NCI-H187 treated with DMSO at 0.1 percent for 48 hours (cell line): ENCODE measurements around the gene ANO3.

Experiments
- DNase-seq: peaks from one replicate; lab custom pipeline; 2025; lab: John Stamatoyannopoulos, UW

Gene ANO3

DNA sequence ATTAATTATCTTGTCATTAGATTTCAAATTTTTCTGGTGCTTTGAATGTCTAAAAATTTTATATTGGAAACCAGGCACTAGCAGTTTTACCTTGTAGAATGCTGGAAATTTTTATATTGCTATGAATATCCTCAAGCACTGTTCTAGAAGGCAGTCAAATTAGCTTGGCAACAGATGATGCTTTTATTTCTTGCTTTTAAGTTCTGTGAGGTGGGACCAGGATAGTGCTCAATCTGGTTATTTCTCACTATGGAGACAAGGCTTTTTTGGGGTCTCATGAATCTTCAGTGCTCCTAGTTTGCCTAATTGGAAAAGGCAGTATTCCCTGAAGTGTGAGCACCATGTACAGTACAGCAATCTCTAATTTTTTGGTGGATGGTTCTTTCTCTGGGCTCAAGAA, 27.1 kb downstream of the ANO3 start:
- DNase-seq, result no peak

DNA sequence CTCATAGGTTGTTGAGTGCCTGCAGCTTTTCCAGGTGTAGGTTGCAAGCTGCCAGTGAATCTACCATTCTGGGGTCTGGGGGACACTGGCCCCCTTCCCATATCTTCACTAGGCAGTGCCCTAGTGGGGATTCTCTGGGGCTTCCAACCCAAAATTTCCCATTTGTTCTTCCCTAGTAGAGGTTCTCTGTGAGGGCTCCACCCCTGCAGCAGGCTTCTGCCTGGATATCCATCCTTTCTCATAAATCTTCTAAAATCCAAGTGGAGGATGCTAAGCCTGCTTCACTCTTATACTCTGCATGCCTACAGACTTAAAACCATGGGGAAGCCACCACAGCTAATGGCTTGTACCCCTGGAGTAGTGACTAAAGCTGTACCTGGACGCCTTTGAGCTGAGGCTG, 33.4 kb downstream of the ANO3 start:
- no peak for DNase-seq

DNA sequence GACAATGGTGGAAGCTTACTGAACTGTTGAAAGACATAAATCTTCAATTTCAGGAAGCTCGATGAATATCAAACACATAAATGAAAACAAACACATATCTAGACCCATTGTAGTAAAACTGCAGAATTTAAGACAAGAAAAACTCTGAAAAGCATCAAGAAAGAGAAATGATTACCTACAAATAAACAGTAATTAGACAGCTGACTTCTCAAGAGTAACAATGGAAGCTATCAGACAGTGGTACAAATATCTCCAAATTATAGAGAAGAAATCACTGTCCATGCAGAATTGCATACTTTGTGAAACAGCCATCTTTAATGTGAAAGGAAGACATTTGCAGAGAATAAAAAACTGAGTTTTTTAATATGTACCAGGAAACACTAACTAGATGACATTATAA, 45.7 kb downstream of the ANO3 start:
- DNase-seq, result no peak

DNA sequence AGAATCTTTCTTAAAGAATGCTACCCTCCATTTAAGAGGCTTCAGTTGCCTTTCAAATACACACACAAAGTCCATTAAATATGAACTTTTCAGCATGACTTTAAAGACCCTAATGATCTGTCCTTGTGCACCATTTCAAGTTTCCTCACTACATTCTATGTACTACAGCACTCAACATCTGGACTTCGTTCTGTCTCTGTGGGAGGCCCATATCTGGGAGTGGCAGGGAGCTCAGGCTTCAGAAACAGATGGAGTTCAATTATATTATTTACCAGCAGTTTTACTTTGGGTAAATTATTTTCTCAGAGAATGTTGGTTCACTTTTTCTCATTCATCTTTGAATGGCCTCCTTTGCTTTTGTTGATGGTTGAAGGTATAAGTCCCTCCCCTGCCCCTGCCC, 67.4 kb downstream of the ANO3 start:
- no peak for DNase-seq

DNA sequence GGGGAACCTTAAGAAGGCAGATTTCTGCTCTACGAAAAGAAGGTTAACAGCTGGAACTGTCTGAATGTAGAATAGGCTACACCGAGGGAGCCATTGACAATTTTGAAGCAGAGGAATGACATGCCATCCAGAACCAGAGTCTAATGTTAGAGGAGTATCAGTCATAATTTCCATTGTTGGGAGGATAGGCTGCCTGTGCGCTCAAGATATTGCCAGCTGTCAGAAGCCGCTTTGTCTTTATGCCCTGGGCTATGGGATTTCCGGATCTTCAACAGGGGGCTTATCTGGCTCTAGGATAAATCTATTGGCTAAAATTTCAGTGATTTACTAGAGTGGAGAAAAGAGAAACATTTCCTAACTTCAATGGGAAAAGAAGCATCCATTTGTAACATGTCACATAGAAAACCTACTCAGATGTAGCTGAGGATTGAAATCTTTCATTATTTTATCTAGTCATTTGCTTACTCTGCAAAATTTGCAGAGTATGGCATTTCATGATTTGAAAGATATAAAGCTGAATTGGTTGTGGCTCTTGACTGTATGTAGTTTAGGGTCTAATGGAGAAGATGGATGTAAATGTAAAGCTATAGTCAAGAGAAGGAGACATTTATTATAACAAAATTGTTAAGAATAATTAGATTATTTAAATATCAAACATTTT, 78.9 kb downstream of the ANO3 start:
- DNase-seq, result no peak

DNA sequence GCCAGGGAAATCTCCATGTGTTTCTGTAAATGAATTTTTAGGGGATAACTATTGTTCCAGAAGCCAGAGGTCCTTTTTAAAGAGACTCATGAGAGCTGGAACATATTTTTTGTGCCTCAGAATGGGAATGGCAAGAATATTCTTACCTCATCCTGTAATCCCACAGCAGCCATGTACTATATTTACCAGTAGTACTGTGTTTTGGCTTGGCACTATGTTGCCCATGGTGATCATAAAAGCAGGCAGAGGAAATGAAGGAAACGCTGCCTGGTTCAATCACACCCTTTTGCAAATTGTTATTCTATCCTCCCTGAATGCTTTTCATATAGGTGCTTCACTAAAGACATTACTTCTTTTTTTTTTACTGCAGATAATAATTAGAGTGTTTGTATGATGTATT, 81.0 kb downstream of the ANO3 start:
- no peak for DNase-seq

DNA sequence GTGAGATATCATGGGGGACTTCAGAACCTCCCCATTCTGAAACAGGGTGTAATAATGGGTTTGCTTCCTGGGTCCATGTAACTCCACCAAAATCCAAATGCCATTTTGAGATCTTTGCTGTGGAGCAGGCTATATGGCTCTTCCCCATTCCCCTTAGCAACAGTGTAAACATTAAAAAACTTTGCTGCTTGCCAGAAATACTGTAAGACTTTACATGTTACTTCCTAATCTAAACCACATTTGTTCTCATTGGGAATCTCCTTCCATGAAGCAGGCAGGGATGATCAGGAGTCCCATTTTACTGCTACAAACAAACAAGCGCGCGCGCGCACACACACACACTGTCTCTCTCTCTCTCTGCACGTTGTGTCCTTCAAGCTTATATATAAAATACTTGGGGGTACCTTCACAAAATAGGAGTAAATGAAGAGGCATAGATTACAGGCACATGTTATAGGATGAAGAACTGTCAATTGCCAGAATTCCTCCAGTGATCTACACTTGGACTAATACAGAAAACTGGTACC, 86.5 kb downstream of the ANO3 start:
- no peak for DNase-seq

DNA sequence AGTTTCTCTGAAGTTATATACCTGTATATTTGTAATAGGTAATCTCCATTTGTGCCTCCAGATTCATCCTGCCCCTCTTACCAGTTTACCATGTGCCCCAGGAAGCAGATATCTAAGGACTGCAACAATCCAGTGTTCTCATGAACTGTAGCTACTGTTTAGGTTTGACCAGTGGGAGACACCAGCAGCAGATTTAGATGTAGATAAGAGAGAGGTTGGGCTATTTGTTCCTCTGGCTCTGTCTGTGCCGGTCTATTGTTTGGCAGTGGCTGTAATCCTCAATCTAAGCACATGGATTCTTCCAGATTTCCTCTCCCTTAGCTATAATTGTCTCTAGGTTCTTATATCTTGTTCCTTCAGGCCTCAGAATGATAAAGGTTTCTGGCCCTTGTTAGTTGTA, 88.4 kb downstream of the ANO3 start:
- no peak for DNase-seq

DNA sequence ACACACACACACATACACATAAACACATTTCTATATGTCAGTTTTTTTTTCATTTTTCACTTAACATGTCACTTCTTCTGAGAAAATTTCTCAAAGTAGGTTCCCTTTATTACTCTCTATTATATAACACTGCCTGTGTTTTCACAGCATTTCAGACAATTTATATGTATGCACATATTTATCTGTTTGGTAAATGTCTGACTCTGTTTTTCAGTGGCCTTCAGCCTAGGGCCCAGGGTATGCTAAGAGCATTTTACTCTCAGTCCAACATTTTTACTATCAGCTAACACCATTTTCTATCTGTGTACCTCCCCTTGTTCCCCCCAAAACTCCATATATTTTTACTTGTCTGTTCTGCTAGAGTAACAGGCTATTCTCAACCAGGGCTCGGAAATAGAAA, 92.3 kb downstream of the ANO3 start:
- no peak for DNase-seq

DNA sequence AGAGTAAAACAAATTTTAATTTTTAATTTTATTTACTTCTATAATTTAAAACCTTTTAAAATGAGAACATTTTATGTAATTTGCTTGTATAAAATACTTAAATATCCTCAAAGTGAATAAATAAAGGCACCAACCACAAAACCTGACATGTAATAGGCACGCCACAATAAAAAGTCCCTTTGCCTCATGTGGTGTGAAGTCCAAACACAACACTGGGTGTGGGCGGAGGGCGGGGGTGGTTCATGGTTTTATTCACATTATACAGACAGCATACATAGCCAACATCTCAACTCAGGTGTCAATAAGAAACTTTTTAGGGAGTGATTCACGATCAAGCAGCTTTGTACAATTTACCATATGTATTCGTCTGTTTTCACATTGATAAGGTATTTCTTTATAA, 107.9 kb downstream of the ANO3 start:
- DNase-seq, result no peak

DNA sequence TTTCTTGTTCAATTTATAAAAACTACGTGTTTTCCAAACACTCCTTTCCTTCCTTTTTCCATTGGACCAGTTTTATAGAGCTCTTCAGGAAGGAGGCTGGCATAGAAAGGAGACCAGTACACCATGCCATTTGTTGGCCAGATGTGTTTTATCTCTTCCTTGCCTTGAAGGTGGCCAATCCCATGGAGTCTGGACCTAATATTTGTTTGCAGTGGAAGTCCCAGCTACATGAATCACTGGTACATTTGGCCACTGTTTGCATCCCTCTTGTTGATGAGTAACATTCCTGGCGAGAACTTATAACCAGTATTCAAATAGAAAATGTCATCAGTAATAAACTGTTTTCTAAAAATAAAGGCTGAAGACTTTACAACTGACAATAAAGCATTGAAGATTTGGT, 110.2 kb downstream of the ANO3 start:
- no peak for DNase-seq

DNA sequence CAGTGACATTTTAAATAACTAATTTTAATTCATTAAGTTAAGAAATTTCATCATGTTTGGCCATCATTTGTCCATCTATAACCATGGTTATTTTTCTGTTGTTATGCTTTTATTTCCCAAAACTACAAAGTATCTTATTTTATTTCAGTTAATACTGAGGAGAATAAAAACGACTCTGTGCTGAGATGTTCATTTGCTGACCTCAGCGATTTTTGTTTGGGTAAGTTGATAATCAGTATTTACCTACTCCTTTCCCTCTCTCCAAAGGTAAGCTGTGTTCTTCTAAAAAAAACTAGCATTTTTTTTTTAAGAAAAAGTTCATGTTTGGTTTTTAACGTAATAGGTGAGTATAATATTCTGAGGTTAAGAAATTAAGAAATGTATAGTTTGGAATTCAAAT, 111.7 kb downstream of the ANO3 start:
- DNase-seq, result no peak

DNA sequence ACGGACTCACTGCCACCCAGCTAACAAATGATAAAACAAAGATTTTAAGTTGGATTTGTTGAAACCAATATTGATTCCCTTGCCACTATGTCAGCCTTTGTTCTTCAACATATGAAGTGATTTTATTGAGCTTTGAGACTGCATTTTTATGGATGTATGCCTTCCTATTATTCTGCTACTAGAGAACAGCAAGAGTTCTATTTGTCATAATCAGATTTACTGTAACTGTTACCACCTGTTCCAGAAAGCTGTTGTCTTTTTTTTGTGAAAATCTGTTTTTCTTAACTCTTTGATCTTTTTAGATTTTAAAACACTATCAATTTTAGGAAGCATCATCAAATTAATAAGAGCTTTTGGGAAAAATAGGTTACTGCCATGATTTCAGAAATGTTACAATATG, 125.7 kb downstream of the ANO3 start:
- no peak for DNase-seq

DNA sequence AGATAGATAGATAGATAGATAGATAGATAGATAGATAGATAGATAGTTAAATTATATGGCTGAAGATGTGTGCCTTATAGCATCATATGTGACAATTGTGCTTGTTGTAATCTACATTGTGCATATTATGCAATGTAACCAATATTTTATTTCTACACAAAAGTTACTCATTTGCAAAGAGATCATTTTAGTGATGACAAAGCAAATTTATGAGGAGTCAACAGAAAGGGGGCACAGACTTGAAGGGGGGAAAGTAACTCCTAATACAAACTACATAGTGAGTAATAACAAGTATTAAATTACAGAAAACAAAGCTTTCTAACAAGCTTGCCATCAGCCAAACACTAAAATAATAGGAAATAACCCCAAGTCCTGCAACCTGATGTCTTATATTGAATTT, 133.3 kb downstream of the ANO3 start:
- no peak for DNase-seq

DNA sequence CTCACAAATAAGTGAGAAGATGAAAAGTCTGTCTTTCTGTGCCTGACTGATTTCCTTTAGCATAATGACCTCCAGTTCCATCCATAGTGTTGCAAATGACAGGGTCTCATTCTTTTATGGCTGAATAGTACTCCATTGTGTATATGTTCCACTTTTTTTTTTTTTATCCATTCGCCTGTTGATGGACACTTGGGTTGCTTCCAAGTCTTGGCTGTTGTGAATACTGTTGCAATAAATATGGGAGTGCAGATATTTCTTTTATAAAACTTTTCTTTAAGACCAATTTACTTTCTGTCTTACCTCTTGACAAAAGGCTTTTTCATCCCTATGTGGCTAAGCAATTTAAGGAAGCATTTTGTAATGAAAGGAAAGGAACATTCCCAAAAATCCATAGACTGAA, 135.6 kb downstream of the ANO3 start:
- DNase-seq, result no peak

DNA sequence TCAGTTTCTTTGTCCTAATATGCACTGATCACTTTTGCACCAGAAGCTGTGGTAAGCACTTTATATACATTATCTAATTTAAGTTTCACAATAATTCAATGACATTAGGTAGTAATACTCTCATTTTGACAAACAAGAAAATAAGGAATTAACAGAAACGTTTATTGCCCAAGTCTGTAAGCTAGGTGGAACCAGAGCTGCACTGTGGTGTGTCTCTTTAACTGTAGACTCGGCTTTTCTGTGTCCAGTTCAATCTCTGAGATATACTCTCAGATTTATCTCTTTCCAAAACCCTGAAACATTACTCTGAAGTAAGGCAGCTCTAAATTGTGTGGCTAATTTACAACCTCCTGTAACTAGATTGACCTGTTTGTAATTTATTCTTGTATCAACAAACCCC, 139.1 kb downstream of the ANO3 start:
- DNase-seq, result no peak

DNA sequence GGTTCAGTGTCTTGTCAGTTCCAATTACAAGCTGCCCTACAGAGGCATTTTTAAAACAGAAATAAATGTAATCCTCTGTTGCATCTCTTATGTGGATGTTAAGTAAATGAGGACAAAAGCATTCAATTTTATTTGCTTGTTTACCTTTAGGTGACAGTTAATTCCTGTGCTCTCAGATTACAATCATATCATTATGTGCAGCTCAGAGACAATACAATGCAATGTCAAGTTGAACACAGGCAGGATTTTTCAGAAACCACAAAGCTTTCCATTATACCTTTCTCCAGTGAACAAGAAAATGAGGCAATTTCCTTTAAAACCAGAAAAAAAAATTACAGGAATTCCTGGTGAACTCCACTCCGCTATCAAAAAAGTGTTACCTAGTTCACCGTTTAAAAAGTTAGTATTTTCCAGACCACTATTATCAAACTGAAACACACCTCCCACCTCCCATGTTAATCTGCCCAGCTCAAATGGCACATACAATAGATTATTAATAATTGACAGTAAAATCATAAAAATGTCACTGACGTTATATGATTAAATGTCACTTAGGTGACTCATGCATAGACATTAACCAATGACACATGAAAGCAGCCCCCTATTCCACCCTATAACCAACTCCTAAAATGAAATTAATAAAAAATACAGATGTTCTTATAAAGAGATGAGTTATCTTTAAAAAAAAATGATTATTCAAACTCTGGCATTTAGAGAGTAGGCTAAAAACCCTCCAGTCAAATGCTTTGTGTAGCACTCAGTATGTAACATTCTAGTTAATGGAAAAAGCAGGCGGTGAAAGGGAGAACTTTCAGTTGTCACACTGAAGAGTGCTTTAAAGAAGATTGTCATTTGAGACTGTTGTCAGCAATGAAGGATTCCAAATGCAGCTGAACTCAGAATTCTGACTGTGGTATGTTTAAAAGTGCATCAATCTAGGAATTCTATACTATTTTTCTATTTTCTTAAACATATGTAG, 141.6 kb downstream of the ANO3 start:
- no peak for DNase-seq

DNA sequence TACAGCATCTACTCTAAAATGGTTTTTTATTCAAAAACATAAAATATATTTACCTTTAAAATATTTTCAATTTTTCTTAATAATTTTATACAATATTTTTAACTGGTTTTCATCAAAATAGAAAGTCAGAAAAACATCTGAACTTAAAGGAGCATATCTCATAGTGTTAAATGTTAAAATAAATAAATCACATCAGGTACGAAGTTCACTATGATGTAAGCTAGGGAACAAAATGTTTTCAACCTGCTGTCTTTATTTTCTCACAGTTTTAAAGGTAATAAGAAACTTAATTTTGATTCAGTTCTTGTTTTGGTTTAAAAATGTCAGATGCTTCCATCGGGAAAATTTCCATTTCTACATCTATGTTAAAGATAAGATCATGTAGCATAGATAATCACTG, 142.5 kb downstream of the ANO3 start:
- DNase-seq, result no peak

DNA sequence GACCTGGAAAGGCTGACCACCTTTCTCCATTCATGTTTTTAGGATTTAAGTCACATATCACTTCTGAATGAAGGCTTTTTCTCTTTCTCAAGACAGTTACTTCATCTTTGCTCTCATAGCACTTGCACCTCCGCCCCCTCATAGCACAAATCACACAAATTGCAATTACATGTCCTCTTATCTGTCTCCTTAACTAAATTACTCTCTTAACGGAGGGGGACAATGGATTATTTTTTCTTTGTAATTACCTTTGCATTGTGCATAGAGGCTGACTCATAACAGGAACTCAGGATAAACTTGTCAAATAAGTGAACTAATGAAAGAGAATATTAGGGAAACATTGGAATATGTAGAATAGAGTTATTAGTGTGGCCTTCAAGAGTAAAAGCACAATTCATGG, 145.5 kb downstream of the ANO3 start:
- DNase-seq, result no peak

DNA sequence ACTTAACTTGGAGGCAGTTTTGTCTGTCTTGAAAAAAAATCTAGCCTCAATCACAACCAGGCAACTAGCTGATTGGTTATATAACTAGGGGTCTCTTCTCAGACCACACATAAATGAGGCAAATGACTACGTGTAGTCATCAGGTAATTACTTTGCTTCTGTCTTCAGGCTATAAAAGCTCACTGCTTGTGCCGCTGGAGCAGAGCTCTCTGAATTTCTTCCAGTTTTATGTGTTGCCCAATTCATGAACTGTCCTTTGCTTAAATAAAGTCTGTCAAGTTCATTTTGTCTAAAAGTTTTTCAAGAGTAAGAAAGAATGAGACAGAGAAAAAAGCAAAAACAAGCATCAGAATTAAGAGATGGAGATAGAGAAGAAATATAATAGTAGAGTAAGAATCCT, 146.8 kb downstream of the ANO3 start:
- DNase-seq, result no peak

DNA sequence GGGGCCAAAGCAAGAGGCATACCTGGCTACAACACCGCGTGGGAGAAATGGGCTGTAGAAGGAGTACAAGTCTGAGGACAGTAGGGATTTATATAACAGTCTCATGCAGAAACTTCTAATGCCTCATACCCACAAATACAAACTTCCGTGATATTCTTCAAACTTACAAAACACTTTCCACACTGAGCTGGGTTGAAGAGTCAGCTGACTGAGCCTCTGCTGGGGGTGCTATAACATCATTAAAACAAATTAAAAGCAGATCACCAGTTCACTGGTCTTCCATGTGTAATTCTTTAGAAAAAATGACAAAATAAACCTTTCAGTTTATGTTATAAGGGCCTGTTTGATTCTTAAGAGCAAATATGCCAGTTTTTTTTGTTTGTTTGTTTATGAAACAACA, 148.1 kb downstream of the ANO3 start:
- no peak for DNase-seq

DNA sequence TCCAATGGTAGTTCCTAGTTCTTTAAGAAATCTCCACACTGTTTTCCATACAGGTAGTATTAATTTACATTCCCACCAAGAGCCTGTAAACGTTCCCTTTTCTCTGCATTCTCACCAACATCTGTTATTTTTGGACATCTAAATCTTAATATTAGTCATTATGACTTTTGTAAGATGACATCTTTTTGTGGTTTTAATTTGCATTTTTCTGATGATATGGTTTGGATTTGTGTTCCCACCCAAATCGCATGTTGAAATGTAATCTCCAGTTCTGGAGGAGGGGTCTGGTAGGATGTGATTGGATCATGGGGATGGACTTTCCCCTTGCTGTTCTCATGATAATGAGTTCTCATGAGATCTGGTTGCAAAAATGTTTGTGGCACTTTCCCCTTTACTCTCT, 151.2 kb downstream of the ANO3 start:
- DNase-seq, result no peak

DNA sequence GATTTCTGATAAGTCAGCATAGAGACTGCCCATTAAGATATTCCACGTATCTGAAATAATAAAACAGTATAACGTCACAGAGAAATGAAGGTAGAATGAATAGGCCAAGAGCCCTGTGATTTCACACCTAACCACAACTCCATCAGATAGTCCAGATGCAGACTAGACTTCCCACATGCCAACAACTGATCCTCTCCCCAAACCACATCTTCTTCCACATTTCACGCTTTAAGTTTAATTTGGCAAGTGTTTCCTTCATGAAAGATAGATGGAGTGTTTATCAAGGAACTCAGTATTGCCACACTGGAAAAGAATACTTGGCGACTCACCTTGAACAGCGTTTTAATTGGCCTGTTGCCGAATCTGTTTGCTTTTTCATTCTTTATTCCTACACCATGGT, 158.6 kb downstream of the ANO3 start:
- DNase-seq, result no peak
